Right kidney (tissue), 1 donor: Measurements from ENCODE around the gene GPR15.

Experiments
- DNase-seq: peaks from one replicate; pipeline ENCODE4 v3.0.0-alpha.2; 2016

The GPR15 gene

DNA sequence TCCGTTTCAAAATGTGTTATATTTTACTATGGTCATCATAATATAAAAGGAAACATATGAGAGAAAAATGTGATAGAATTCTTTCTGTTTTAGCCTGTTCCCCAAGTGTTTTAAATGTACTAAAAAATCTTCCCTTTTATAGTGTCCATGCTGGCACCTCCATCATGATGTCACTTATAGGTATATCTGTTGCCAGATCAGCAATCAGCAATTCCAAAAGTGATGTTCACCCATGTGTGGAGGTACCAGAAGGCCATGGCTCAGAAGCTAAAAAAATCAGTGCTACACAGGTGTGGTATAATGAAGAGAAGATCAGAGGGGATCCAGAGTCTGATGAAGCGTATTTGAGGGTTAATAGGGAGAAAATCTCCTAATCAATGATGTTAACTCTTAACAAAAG lies 1.1 kb upstream of the GPR15 start:
- DNase-seq = no peak

DNA sequence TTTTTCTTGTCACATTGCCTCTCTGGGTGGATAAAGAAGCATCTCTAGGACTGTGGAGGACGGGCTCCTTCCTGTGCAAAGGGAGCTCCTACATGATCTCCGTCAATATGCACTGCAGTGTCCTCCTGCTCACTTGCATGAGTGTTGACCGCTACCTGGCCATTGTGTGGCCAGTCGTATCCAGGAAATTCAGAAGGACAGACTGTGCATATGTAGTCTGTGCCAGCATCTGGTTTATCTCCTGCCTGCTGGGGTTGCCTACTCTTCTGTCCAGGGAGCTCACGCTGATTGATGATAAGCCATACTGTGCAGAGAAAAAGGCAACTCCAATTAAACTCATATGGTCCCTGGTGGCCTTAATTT lies 478 bp downstream of the GPR15 start:
- DNase-seq = no peak

DNA sequence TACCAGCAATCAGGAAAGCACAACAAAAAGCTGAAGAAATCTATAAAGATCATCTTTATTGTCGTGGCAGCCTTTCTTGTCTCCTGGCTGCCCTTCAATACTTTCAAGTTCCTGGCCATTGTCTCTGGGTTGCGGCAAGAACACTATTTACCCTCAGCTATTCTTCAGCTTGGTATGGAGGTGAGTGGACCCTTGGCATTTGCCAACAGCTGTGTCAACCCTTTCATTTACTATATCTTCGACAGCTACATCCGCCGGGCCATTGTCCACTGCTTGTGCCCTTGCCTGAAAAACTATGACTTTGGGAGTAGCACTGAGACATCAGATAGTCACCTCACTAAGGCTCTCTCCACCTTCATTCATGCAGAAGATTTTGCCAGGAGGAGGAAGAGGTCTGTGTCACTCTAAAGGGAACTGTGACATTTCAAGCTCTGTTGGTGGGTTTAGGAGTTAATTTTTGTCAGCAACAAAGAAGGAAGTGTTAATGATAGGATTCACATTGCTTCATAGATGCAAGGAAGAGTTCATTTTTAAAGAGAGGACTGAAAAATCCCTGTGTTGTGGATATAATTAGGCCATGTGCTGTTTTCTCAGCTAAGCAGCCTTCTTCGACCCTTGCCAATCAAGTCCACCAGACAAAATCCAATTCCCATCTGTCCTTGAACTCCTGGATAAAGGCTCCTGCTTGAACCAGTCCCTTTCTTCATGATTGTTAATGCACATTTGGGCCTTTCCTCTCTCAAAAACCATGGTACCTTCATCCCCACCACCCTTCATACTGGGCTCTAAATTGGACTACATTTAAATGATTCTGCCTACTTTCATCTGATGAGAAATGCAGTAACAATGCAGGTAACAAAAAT lies 1.2 kb downstream of the GPR15 start:
- no peak for DNase-seq

DNA sequence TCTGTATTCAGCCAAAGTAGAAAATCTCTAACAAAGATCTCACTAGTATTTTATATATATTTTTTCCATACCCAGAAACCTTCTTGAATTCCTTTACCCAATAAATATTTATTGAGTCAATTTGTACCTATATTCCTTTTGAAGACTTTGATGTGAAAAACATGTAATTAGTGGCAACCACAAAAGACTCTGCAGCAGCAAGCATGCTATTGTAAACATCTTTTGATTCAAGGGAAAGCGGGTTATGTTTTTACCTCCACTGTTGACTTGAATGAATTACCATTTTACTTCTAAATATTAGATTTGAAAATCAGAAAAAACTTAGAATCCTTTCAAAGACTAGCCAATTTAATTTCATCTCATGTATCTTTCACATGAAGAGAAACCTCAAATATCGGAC lies 2.4 kb downstream of the GPR15 start:
- no peak for DNase-seq

DNA sequence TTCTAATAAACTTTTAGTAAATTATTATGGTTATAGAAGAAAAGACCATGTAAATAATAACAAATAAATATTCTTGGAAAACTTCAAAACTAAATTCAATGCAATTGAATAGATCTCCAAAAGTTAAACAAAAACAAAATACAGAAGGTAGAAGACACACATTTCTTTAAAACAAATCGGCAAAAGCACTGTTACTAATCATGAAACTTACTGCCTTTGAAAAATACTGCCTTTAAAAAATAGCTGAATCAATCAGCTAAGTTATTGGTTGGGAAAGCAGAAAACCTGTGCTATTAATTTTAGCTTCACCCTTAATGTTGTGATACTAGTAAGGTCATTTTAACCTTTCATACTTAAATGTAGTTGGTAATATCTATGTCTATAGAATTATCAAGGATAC lies 3.0 kb downstream of the GPR15 start:
- DNase-seq = no peak

DNA sequence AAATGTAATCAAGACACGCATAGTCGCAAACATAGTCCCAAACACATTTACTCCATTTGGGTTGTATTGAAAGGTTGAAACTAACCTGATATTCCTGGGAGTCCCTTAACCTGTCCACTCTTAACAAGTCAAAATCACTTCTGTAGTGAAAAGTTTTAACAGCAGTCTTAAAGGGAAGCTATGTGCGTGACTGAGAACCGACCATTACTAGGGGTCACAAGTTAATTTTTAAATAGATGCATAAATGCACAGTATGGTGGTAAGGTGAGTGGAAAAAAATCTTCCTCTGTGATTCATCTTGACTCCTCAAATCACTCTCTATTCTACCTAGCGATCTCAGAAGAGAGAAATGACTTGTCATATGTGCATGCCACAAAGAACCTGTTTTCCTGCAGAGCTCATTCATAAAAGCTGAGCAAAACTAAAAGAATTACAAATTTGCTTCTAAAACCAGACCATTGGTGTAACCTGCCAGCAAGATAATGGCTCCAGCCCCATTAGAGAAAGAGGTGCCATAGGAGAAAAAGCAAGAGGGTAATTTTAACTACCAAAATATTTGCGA lies 4.8 kb downstream of the GPR15 start:
- DNase-seq = no peak

DNA sequence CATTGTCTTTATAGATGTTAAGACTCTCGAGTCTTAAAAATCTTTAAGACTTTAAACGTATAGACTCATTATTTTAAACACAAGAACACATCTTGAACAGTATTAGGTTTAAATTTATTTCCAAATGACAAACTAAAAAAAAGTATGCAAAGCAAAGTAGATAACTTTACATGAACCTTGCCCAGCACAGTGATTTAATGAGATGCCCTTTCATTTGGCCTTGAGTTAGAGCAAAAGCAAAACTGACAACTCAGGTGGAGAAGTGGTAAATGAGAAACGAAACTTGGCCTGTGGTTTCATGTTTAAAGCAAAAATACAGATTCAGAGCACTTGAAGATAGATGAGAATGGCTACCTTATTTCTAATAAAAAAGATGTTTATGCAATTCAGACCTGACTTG lies 8.6 kb downstream of the GPR15 start:
- DNase-seq = no peak

DNA sequence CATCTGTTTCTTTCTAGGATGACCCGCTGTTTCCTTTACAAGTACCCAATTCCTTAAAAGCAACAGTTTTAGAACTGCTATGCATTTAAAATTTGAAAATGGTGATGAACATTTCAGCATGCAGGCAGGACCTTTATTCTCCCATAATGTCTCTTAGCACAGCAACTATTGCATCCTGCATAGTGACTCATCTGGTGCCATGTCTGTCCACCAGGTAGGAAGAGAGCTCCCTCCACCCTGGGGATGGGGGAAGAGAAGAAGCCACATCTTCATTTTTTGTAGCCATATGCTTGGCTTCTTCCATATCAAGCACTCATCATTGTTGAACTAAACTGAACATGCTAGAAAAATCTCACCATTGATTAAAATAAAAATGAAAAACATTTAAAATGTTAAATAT lies 9.9 kb downstream of the GPR15 start:
- no peak for DNase-seq

DNA sequence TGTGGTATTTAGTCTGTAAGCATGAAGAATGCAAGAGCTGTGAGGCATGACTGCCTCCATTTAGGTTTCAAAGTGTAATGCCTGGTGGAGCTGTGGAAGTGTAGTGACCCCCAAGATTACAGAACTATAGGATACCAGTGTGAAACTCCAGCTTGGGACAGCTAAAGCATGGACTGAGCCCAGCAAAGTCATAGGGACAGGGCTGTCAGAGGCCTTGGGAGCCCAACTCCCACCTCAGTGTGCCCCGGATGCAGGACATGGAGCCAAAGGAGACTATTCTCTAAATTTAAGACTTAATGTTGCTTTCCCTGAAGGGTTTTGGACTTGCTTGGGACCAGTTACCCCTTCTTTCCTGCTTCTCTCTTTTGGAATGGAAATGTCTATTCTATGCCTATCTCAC lies 10.8 kb downstream of the GPR15 start:
- no peak for DNase-seq

DNA sequence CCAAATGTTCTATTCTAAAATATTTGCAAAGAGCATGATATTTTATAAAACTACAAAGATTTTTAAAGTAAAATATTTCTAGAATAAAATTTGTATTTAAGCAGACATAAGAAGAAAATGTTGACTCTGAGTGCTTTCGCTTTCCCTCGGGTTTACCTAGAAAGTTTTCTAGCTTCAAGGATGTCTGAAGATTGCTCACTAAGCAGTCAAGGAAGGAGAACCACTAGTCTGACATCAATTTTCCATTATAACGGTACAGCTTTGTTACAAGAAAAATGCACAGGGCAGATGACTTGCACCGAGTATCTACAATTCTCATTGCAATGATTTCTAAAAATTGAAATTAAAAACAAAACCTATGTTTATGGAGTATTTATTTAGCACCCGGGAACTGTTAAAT lies 14.2 kb downstream of the GPR15 start:
- no peak for DNase-seq

DNA sequence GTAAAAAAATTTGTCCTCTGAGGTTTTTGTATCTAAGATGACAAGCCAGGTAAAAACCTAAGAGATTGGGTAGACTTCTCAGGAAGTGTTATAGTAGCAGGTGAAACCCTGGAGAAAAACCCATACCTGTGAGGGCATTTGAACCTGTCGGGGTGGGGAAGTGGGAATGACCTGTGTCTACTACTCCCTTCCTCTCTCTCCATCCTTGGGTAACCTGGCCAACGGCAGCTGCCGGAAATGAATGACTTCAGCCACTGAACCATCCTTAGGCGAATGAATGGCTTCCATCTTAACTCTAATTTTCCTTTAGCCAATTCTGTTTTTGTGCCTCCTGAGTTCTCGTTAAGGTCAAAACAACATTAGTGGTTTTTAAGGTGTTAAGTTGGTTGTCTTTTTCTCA lies 16.8 kb downstream of the GPR15 start:
- DNase-seq = no peak

DNA sequence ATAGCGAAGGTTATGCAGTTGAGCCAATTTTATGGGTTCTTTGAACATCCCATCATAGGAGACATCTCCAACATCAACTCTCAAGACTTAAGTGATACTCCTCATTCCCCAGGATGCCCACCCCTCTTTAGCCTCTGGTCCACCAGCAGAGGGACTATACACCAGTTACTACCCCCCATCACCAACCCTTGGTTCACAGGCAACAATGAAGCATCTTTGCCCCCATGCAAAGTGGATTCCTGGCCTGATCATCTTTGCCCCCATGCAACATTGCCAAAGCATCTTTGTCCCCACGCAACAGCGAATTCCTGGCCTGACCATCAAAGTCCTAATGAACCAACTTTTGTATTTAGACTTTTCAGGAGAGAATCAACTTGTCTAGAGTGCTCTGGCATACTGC lies 19.1 kb downstream of the GPR15 start:
- DNase-seq = no peak

DNA sequence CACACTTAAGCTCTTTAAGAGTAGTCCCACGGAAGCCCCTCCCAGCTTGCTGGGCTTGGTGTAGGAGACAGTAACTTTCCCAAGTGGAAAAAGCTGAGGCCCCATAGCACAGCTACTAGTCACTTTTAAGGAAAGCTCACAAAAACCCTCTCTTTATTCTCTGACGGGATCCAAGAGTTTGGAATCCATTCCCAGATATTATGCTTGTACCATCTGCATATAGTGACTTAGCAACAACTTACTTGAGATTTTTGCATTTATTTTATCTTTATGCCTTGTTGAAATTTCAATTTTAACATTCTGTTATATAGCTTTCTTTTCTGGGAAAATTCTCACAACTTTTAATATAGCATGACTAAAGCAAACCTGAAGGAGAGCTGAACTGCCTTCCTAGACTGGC lies 19.5 kb downstream of the GPR15 start:
- DNase-seq = no peak

DNA sequence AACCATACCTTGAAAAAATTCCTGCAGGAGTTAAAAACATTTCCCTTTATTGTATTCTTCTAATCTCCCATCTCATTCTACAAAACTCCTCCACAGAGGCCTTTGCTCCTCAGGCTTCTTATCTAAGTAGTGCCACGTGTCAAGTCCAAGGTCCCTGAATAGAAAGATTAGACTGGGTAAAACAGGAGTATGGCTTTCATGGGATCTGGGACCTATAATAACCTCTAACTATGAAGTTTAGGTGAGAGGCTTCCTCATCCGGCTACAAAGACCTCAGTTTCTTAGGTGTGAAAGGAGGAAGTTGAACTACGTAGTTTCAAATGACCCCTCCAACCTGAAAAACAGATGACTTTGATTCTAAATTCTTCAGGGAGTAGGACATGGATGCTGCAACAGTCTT lies 20.0 kb downstream of the GPR15 start:
- DNase-seq = no peak

DNA sequence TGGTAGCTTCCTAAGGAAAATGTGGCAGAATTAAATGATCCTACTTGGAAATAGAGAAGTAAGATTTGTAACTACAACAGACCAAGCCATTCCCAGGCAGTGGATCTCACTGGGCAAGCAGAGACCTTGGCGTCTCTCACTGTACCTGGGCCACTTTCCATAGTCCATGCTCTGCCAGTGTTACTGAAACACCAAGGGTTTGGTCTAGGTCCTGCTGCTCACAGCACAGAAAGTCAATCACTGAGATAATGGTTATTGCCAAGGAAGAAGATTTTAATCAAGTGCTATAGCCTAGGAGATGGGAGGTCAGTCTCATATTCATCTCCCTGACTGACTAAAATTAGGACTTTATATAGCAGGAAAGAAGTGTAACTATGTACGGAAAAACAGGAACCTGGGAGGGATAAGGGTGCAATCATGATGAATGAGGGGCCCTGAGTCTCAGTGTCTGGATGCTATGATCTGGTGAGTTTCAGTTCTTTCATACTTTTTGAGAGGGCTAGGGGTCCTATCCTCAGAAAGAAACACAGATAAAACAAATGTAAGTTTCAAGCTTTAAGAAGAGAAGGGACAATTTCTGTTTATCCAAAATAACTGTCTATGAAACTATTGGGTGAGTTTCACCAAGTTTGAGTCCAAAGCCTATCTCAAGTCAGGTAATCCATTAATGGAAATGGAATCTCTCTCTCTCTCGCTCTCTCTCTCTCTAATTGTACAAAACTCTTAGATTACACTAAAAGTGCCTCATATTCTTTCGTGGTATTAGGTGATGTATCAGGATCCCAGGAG lies 20.6 kb downstream of the GPR15 start:
- no peak for DNase-seq

DNA sequence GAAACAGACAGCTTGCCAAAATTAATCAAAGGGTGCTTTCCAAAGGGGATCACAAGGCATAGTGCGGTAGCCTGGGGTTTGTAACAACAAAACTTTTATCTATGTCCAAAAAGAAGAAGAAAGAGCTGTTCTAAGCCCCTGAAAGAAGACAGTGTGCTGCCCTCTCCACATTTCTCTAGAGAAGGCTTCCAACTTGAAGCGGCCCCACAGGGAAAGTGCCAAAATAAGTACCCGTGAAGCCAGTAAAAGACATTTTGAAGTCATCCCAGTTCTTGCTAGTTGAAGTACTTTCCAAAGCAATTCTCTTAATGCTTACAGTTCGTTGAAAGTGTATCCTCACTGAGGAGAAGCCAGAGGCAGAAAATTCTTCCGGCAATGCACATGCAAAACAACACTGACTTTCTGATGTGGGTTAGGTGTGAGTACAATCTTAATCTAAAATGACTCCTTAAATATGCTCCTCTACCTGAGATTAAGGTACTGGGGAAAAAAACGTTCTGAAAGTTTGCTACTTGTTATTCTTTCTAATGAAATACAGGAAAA lies 21.3 kb downstream of the GPR15 start:
- no peak for DNase-seq

DNA sequence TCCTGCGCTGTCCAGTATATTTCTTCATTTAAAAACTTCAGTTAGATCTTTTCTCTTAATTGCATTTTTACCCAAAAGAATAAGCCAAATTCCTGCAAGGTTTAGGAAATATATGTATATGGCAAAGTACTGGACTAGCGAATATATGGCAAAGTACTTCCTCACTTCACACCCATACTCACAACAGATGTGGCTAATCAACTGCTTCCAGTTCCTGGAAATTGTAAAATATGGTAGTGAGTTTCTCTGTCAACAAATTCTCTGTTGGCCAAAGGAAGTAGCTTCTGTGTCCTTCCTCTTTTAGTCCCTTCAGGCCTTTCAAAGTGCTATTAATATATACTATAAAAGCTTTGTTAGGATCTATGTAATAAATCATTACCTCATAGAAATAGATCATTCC lies 22.0 kb downstream of the GPR15 start:
- DNase-seq = no peak

DNA sequence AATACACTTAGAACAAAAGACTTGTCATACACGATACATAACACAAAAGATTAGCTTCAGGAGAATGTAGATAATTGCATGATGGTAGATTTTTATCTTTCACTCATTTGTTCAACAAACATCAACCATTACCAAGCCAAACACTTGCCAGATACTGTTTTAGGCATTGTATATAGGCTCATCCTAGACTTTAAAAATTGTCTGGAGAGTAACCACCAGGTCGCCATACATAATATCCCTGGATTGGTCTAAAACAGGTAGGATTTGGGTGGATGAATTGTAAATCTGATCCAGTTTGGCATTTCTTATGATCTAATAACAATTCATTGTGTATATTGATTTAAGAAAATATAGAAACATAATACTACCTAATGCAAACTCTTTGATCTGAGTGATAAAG lies 22.8 kb downstream of the GPR15 start:
- DNase-seq = no peak

DNA sequence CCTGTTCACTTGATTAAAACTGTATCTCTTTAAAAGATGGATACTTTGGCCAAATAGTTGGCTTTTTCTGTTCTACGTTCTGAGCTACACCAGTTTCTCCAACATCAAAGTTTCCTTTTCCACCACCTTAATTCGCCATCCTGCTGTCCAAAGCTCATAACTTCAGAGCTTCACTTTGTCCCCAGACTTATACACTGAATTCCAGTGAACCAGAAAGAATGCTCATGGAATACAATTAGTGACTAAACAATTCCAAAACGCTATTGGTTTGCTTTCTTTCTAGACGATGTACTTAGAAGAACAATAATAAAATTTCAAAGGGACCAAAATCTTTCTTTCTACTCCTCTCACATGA lies 23.2 kb downstream of the GPR15 start:
- DNase-seq = no peak

DNA sequence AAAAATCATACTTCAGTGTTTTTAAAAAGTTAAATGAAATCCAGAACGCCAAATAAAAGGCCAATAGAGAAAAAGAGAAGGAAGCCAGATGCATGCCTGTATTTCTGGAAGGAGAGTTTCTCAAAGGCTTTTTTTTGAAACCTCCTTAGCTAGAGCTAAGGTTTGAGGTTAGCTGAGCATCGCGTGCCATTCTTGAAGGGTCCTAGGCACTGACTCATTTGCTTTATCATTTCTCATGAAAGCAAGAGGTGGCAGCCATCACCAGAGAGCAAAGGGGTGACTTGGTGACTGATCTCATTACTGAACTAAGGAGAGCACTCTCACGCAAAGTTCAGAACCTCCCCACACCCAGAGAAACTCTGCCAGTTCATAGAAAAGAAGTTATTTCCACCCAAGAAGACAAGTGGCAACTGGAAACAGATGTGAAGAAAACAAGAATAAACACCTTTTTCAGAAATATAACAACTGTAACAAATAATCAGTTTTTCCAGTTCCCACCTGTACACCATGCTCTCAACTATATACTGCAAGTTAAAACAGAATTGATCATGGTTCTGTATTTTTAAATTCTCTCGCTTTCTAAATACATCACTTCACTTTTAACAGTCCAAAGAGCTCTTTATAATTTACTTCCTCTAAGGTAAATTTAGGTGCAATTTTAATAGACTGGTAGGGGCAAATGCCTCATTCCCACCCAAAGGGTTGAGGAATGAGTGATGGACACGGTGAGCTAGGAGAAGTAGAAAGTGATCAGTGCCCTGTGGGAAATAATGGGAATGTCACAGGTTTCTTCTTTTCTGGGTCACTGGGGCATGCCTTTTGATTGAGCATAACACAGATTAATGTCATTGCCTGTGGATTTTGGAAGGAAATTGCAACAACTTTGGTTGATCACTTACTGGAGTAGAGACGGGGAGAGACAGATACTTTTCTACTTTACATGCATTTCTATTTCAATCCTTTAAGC lies 24.7 kb downstream of the GPR15 start:
- DNase-seq = no peak

DNA sequence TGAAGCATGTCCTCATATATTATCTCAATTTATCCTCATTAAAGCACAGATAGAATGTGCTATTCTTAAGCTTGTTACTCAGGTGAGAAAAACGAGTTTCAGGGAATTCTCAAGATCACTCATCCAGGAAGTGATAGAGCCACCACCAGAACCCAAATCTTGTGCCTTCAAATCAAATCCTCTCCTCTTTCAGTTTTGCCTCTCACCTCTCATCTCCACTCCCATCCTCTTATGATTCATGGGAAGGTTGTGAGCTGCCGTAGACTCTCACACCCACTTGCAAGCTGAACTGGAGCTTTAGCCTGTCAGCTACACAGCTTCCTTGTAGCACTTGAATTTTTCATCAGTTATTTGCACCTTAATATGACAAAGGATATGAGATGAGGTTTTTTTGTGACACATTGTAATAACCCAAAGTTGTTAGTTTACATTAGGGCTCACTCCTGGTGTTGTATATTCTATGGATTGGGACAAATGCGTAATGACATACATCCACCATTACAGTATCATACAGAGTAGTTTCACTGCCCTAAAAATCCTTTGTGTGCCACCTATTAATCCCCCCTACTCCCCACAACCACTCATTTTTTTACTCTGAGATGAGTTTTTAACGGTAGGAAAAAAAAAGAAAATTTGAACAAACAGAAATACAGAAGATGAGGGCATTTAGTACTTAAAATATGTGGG lies 25.7 kb downstream of the GPR15 start:
- no peak for DNase-seq
